Epithelial cell of esophagus (primary cell): ENCODE results near the gene RLBP1.

Experiments
- DNase-seq: peaks from one replicate; pipeline ENCODE4 v3.0.0; 2010; ENCODE audit warnings: low read depth
- H3K4me3 ChIP-seq: 2 replicates; pipeline ENCODE4 v1.5.1; 2011; ENCODE audit warnings: mild to moderate bottlenecking, low read length, control low read depth
- CTCF ChIP-seq: IDR thresholded peaks from 2 replicates; pipeline ENCODE4 v1.5.1; 2011; ENCODE audit warnings: low read depth, mild to moderate bottlenecking, low read length, control low read depth, inconsistent platforms; ENCODE audit not compliant: insufficient read depth; ENCODE audit errors: missing control alignments

RLBP1 gene

GRCh38 chr15:89187986-89188514 is 33.3 kb downstream of the RLBP1 start:
- DNase-seq = no peak
- no peak overlapping the region for H3K4me3 ChIP-seq
- TF ChIP-seq CTCF = no peak

GRCh38 chr15:89187301-89187985 is 33.9 kb downstream of the RLBP1 start:
- peak; percentile 17 for DNase-seq
- no peak overlapping the region for H3K4me3 ChIP-seq
- TF ChIP-seq CTCF = no peak

GRCh38 chr15:89186803-89187202 is 34.6 kb downstream of the RLBP1 start:
- H3K4me3 ChIP-seq = no peak overlapping the region
- DNase-seq = no peak
- TF ChIP-seq CTCF = no peak

- no peak overlapping the region for H3K4me3 ChIP-seq
- TF ChIP-seq CTCF = no peak
- DNase-seq = no peak
Measured at GRCh38 chr15:89184886-89185526, 36.4 kb downstream of the RLBP1 start.

GRCh38 chr15:89184357-89184756 is 37.0 kb downstream of the RLBP1 start:
- TF ChIP-seq CTCF = no peak
- no peak overlapping the region for H3K4me3 ChIP-seq

GRCh38 chr15:89179966-89180875 is 41.2 kb downstream of the RLBP1 start:
- DNase-seq = no peak
- TF ChIP-seq CTCF = no peak
- H3K4me3 ChIP-seq = no peak overlapping the region

More at GRCh38 chr15:89184357-89184756, 37.0 kb downstream of the RLBP1 start:
- no peak for DNase-seq
